GM12875 (cell line): ENCODE results near the gene HMGN4.

ENCODE experiments used
- H3K4me3 ChIP-seq: one replicate; pipeline ENCODE4 v1.5.1; 2011; ENCODE audit warnings: low read depth, low read length, control low read depth
- TF ChIP-seq, protein P1 (sequence below): IDR thresholded peaks from 2 replicates; pipeline ENCODE4 v1.5.1; 2011; ENCODE audit warnings: low read depth, mild to moderate bottlenecking, control low read depth, inconsistent platforms, low read length, moderate library complexity, borderline replicate concordance; ENCODE audit not compliant: insufficient read depth

HMGN4 gene

DNA sequence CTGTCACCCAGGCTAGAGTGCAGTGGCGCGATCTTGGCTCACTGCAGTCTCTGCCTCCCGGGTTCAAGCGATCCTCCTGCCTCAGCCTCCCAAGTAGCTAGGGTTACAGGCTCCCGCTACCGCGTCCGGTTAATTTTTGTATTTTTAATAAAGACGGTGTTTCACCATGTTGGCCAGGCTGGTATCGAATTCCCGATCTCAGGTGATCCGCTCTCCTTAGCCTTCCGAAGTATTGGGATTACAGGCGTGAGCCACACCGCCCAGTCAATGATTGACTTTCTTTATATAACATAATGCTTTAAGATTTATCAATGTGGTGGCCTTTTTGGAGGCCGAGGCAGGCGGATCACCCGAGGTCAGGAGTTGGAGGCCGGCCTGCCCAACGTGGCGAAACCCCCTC lies 50.8 kb downstream of the HMGN4 start:
- TF ChIP-seq, protein P1, sequence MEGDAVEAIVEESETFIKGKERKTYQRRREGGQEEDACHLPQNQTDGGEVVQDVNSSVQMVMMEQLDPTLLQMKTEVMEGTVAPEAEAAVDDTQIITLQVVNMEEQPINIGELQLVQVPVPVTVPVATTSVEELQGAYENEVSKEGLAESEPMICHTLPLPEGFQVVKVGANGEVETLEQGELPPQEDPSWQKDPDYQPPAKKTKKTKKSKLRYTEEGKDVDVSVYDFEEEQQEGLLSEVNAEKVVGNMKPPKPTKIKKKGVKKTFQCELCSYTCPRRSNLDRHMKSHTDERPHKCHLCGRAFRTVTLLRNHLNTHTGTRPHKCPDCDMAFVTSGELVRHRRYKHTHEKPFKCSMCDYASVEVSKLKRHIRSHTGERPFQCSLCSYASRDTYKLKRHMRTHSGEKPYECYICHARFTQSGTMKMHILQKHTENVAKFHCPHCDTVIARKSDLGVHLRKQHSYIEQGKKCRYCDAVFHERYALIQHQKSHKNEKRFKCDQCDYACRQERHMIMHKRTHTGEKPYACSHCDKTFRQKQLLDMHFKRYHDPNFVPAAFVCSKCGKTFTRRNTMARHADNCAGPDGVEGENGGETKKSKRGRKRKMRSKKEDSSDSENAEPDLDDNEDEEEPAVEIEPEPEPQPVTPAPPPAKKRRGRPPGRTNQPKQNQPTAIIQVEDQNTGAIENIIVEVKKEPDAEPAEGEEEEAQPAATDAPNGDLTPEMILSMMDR = no peak
- H3K4me3 ChIP-seq = no peak overlapping the region

DNA sequence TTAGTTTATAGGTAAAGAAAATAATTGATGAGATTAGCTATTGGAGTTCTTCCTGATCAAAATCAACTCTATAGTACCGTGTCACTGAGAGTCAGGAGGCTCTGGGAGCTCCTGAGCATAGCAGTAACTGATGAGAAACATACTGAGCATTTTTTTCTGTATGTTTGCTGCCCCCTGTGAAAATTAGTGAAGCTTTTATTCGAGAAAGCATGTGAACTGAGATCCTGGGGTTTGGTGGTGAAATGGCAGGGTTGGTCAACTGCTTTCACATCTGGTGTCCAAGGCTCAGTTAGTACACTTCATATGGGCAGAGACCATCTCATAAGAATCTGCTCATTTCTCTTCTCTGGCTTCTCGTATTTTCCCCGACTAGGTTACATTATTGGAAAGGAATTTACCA lies 54.5 kb downstream of the HMGN4 start:
- H3K4me3 ChIP-seq = no peak overlapping the region
- TF ChIP-seq, protein P1 = no peak

DNA sequence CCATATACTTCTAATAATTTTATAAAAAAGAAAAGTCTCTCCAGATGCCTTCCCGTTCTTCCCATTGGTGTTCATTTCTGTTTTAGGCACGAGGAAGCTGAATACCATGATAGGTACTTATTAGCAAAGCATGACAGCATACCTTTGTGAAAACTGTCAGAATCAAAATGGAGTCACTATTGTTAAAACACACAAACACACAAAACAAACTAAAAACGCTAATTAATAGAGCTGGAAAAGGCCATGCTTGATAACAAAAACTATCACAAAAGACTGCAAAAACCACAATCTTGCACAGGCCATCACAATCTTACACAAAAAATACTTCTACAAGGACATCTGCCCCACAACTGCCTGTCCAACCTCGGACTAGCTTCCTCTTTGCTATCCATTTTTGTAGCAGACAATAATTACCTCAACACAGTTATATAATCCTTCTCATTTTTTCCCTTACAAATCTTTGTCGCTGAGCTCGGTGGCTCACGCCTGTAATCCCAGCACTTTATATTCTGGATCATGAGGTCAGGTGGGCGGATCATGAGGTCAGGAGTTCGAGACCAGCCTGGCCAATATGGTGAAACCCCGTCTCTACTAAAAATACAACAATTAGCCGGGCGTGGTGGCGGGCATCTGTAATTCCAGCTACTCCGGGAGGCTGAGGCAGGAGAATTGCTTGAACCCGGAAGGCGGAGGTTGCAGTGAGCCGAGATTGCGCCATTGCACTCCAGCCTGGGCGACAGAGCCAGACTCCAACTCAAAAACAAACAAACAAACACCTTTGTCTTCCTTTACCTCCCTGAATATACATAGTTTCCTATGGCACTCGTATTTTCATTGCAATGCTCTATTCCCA lies 55.3 kb downstream of the HMGN4 start:
- TF ChIP-seq, protein P1 = no peak
- H3K4me3 ChIP-seq = no peak overlapping the region

DNA sequence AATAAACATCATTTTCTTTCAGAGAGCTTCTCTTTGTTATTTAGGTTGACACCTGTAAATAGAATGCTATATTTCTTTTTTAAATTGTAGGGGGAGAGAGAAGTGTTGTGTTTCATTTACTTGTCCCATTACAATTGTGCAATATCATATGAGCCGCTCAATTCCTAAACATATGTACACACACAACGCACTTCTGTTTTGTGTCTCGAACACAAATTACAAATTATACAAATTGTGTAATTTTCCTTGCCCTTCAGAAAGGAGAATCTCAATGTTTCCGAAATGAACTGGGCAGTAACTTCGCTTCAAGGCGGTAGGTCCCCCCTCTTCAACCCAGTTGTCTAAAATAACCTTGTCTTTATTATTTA lies 55.9 kb downstream of the HMGN4 start:
- H3K4me3 ChIP-seq = no peak overlapping the region
- TF ChIP-seq, protein P1 = no peak

DNA sequence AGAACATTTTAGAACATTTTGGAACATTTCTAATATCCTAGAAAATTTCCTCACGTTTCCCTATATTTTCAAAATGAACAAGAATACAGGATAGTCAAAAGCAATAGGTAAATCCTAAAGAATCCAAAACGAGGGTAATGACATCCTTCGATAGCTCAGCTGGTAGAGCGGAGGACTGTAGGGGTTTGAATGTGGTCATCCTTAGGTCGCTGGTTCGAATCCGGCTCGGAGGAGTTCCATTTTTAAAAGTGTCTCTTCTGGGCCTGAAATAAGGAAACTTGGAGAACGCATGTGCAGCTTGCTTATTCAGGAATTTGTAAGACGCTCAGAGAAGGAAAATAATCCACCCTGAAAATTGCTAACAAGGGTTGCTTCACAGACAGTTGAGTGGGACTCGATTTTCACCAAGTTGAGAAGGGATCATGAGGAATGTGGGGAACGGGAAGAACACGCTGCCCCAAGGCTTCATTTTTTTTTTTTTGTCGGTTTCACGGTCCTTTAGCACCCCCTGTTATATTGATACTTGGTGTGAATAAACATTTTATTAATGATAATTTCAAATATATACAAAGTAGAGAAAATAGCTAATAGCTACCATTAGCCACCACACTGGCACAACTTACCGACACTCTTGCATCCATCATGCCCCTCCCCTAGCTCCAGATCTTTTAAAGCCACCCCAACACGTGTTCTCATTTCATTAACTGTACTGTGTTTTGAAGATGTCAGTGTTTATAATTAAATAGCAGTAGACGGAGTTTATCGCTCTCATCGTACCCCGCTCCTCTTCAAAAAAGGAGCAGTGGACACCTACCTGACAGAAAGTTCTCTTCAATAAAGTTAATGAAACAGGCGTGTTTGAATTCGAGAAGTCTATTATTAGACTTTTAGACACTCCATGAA lies 56.8 kb downstream of the HMGN4 start:
- no peak overlapping the region for H3K4me3 ChIP-seq
- TF ChIP-seq, protein P1 = no peak

DNA sequence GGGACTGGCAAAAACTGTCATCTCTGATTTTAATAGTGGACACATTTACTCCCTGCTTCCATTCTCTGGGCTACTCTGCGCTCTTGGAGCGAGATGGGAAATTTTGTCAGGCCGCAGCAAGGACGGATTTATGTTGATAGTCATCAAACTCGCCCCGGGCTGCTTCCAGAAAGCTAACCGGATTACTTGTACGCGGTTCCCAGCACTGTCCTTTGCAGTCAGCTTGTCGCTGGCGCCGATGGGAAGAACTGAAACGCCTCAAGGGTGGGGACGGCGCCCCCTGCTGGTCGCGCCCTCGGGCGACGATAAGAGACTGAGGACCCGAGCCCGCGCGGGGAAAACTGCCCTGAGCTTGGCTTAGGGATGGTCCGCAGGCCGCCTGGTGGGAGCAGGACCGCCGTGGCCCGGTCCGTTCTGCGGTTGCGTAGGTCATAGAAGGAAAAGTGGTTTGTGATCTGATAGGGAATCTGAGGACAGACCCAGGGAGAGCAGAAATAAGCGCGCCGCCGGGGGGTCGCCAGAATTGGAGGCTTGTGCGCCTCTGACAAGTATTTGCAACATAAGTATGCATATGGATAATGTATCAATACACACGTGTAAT lies 57.6 kb downstream of the HMGN4 start:
- TF ChIP-seq, protein P1 = peak; percentile 91
- peak overlapping the region; percentile 12 for H3K4me3 ChIP-seq
